ENCODE results near the gene NHLRC4.

The NHLRC4 gene

DNA sequence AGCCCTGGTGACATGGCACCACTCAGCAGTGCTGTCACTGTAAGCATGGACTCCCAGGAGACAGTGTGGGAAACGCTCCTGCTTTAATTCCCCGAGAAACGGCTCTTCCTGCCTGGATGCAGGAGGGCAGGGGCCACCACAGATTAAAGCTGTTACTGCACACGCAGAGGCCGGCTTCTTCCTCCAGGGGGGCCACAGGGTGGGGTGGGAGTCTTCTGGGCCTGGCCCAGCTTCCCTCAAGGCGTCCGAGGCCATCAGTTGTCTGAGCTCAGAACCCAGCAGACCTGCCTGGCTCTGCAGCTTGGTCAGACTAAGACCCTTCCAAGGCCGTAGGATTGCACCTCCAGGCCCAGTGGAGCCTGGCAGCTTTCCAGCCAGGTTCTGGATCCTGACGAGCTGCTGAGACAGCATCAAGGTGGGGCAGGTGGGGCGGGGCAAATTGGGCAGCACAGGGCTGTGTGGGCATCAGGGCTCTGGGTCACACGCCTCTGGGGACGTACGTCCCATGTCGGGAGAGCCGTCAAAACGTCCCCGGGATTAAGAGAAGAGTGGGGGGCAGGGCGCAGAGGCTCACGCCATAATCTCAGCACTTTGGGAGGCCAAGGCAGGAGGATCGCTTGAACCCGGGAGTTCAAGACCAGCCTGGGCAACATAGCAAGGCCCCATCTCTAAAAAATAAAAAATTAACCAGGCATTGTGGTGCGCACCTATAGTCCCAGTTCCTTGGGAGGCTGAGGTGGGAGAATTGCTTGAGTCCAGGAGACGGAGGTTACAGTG is 44.3 kb upstream of the NHLRC4 start:
- Histone ChIP-seq H3K27me3 (ENCODE audit: insufficient read depth, poor library complexity, severe bottlenecking) (no peaks in the 10 kb centered on the region), H3K27ac (replicated peaks) (no peak overlapping the region), H3K4me3 (replicated peaks; ENCODE audit: insufficient read depth, low read length) (no peak overlapping the region)
- no peak for DNase-seq (ENCODE audit: low read depth in 1 of 2, low spot score in 1 of 2)
- TF ChIP-seq, protein P1, sequence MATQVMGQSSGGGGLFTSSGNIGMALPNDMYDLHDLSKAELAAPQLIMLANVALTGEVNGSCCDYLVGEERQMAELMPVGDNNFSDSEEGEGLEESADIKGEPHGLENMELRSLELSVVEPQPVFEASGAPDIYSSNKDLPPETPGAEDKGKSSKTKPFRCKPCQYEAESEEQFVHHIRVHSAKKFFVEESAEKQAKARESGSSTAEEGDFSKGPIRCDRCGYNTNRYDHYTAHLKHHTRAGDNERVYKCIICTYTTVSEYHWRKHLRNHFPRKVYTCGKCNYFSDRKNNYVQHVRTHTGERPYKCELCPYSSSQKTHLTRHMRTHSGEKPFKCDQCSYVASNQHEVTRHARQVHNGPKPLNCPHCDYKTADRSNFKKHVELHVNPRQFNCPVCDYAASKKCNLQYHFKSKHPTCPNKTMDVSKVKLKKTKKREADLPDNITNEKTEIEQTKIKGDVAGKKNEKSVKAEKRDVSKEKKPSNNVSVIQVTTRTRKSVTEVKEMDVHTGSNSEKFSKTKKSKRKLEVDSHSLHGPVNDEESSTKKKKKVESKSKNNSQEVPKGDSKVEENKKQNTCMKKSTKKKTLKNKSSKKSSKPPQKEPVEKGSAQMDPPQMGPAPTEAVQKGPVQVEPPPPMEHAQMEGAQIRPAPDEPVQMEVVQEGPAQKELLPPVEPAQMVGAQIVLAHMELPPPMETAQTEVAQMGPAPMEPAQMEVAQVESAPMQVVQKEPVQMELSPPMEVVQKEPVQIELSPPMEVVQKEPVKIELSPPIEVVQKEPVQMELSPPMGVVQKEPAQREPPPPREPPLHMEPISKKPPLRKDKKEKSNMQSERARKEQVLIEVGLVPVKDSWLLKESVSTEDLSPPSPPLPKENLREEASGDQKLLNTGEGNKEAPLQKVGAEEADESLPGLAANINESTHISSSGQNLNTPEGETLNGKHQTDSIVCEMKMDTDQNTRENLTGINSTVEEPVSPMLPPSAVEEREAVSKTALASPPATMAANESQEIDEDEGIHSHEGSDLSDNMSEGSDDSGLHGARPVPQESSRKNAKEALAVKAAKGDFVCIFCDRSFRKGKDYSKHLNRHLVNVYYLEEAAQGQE (IDR thresholded peaks at IDR 0.05; ENCODE audit: insufficient replicate concordance, low read depth) = no peak
- TF ChIP-seq, protein P2, sequence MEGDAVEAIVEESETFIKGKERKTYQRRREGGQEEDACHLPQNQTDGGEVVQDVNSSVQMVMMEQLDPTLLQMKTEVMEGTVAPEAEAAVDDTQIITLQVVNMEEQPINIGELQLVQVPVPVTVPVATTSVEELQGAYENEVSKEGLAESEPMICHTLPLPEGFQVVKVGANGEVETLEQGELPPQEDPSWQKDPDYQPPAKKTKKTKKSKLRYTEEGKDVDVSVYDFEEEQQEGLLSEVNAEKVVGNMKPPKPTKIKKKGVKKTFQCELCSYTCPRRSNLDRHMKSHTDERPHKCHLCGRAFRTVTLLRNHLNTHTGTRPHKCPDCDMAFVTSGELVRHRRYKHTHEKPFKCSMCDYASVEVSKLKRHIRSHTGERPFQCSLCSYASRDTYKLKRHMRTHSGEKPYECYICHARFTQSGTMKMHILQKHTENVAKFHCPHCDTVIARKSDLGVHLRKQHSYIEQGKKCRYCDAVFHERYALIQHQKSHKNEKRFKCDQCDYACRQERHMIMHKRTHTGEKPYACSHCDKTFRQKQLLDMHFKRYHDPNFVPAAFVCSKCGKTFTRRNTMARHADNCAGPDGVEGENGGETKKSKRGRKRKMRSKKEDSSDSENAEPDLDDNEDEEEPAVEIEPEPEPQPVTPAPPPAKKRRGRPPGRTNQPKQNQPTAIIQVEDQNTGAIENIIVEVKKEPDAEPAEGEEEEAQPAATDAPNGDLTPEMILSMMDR (IDR thresholded peaks at IDR 0.05; ENCODE audit: insufficient read depth, low read length) = no peak
- no peak for TF ChIP-seq GABPA (IDR thresholded peaks at IDR 0.05; ENCODE audit: low read depth)

DNA sequence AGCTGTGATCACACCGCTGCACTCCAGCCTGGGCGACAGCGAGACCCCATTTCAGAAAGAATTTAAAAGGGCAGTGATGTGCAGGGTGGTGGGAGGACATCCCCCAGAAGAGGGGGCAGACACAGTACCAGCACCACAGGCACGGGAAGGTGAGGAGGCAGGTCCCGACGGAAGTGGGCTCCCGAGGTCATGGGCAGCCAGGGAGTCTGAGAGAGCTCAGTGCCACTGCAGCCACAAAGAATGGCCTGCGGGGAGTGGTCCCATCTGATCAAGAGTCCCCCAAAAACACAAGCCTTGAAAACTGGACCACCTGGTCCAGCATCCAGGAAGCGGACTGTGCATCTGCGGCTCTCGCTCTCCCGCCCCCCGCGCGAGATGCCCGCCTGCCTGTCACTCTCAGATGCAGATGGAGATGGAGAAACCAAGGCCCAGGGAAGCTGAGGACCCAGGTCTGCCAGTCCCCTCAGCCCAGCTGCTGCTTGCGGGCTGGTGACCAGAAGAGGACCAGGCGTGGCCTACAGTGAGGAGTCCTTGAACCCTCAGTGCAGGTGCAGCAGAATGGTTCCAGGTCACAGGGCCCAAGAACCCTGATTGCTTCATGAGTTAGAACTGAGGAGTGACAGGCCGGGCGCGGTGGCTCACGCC is 43.6 kb upstream of the NHLRC4 start:
- Histone ChIP-seq H3K27me3 (ENCODE audit: insufficient read depth, poor library complexity, severe bottlenecking) (no peaks in the 10 kb centered on the region), H3K4me3 (replicated peaks; ENCODE audit: insufficient read depth, low read length) (no peak overlapping the region), H3K27ac (replicated peaks) (no peak overlapping the region)
- DNase-seq (ENCODE audit: low read depth in 1 of 2, low spot score in 1 of 2) = no peak
- TF ChIP-seq, protein P2 (IDR thresholded peaks at IDR 0.05; ENCODE audit: insufficient read depth, low read length) = no peak
- no peak for TF ChIP-seq SPI1 (IDR thresholded peaks at IDR 0.05; ENCODE audit: borderline replicate concordance, low read depth)
- TF ChIP-seq, protein P1 (IDR thresholded peaks at IDR 0.05; ENCODE audit: insufficient replicate concordance, low read depth) = no peak
- no peak for TF ChIP-seq GABPA (IDR thresholded peaks at IDR 0.05; ENCODE audit: low read depth)
- no peak for TF ChIP-seq POLR2AphosphoS5 (IDR thresholded peaks at IDR 0.05; ENCODE audit: low read depth)

DNA sequence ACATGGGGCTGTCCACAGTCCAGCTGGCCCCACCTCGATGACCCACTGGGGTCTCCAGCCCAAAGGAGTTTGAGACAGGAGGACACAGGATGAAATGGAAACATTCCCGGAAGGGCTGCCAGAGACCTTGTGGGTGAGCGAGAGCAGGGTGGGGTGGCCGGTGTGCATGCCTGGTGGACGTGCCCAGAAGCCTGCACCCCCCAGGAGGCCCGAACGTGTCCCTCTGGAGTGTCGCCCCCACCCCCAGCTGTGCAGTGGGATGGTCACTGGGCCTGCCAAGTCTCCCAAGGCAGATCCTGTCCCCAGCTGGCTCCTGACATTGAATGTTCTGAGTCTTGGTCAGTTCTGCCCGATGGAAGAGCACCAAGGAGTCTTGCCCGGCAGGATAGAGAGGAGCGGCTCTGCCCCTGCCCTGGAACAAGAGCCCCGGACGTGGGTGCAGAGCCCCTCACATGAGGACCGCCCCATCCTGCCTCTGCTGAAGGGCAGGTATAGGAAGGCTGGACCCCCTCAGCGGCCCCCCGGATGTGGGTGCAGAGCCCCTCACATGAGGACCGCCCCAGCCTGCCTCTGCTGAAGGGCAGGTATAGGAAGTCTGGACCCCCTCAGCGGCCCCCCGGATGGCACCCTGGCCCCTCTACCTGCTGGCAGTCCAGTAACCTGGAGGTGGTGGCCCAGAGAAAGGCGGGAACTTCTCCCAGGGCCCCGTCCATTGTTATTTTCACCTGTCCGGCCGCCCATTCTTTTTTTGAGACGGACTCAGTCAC is 42.3 kb upstream of the NHLRC4 start:
- TF ChIP-seq, protein P2 (IDR thresholded peaks at IDR 0.05; ENCODE audit: insufficient read depth, low read length) = no peak
- TF ChIP-seq POLR2AphosphoS5 (IDR thresholded peaks at IDR 0.05; ENCODE audit: low read depth) (0 out of 2 replicates have a peak, but pooled peaks have one; percentile 4), GABPA (IDR thresholded peaks at IDR 0.05; ENCODE audit: low read depth) (no peak)
- TF ChIP-seq, protein P1 (IDR thresholded peaks at IDR 0.05; ENCODE audit: insufficient replicate concordance, low read depth) = no peak
- Histone ChIP-seq H3K4me3 (replicated peaks; ENCODE audit: insufficient read depth, low read length) (no peak overlapping the region), H3K27ac (replicated peaks) (no peak overlapping the region), H3K27me3 (ENCODE audit: insufficient read depth, poor library complexity, severe bottlenecking) (no peaks in the 10 kb centered on the region)
- DNase-seq (ENCODE audit: low read depth in 1 of 2, low spot score in 1 of 2) = no peak
